ENCODE results near the gene PLEK2. TPM values are rescaled to one million over a fixed set of nuclear protein-coding genes. Genes with fewer than 3 reads are reported as not detected.

Gene PLEK2
- total RNA-seq, 1 experiment from 2014 or later = 1.3 TPM

DNA sequence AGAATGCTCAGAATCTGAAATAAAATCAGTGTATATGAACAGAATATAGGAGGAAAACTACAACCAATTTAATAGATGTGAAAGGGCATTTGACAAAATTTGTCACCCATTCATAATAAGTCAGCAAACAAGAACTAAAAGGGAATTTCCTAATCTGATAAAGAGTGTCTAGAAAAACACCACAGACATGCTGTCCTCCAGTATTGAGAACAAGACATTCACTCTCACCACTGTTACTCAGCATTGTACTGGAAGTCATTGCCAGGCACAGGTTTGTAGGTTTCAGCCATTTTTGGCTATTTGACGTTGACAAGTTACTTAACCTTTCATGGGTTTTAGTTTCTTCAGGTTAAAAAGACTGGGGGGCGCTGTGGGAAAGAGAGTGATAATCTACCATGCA is 38.6 kb downstream of the PLEK2 start:
- ChIA-PET POLR2A (no interaction called here), CTCF (no interaction called here)
- DNase-seq (ENCODE audit: low spot score) = no peak
- Mint-ChIP-seq H3K4me1 (no peaks in the 10 kb centered on the region), H3K9me3 (no peaks in the 10 kb centered on the region), H3K4me3 (no peak overlapping the region), H3K27ac (no peak overlapping the region), H3K36me3 (peaks cover 58% of the 10 kb centered on the region), H3K27me3 (ENCODE audit: low read depth) (no peaks in the 10 kb centered on the region)
- TF ChIP-seq RELA (CRISPR knock-in tag; IDR thresholded peaks at IDR 0.05; ENCODE audit: borderline replicate concordance) = no peak
- TF ChIP-seq, protein P1, sequence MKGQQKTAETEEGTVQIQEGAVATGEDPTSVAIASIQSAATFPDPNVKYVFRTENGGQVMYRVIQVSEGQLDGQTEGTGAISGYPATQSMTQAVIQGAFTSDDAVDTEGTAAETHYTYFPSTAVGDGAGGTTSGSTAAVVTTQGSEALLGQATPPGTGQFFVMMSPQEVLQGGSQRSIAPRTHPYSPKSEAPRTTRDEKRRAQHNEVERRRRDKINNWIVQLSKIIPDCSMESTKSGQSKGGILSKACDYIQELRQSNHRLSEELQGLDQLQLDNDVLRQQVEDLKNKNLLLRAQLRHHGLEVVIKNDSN (CRISPR knock-in tag; IDR thresholded peaks at IDR 0.05) = no peak
- TF ChIP-seq, protein P2, sequence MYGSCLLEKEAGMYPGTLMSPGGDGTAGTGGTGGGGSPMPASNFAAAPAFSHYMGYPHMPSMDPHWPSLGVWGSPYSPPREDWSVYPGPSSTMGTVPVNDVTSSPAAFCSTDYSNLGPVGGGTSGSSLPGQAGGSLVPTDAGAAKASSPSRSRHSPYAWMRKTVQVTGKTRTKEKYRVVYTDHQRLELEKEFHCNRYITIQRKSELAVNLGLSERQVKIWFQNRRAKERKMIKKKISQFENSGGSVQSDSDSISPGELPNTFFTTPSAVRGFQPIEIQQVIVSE (CRISPR knock-in tag; IDR thresholded peaks at IDR 0.05; ENCODE audit: borderline replicate concordance) = no peak
- ATAC-seq = no peak

DNA sequence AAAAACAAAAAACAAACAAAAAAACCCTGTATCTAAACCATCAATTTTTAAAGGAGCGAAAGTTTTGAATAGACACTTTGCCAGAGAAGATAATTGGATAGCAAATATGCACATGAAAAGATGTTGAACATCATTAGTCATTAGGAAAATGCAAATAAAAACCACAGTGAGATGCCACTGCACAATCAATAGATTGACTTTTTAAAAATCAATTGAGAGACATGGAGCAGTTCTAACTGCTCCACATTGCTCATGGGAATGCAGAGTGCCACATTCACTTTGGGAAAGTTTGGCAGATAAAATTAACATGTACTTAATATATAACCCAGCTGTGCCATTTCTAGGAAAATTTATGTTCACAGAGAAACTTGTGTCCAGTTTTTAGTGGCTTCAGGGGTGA is 39.1 kb downstream of the PLEK2 start:
- H3K27me3 Mint-ChIP-seq (ENCODE audit: low read depth) = no peaks in the 10 kb centered on the region
- H3K9me3 Mint-ChIP-seq = no peaks in the 10 kb centered on the region
- ChIA-PET POLR2A (no interaction called here), CTCF (no interaction called here)
- H3K36me3 Mint-ChIP-seq = peaks cover 58% of the 10 kb centered on the region
- H3K27ac Mint-ChIP-seq = no peak overlapping the region
- H3K4me3 Mint-ChIP-seq = no peak overlapping the region
- ATAC-seq (no peak), DNase-seq (ENCODE audit: low spot score) (no peak)
- no peaks in the 10 kb centered on the region for H3K4me1 Mint-ChIP-seq
- no peak for TF ChIP-seq ZNF121 (CRISPR knock-in tag; IDR thresholded peaks at IDR 0.05)
- TF ChIP-seq, protein P3, sequence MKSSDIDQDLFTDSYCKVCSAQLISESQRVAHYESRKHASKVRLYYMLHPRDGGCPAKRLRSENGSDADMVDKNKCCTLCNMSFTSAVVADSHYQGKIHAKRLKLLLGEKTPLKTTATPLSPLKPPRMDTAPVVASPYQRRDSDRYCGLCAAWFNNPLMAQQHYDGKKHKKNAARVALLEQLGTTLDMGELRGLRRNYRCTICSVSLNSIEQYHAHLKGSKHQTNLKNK (CRISPR knock-in tag; IDR thresholded peaks at IDR 0.05) = no peak
- TF ChIP-seq, protein P4, sequence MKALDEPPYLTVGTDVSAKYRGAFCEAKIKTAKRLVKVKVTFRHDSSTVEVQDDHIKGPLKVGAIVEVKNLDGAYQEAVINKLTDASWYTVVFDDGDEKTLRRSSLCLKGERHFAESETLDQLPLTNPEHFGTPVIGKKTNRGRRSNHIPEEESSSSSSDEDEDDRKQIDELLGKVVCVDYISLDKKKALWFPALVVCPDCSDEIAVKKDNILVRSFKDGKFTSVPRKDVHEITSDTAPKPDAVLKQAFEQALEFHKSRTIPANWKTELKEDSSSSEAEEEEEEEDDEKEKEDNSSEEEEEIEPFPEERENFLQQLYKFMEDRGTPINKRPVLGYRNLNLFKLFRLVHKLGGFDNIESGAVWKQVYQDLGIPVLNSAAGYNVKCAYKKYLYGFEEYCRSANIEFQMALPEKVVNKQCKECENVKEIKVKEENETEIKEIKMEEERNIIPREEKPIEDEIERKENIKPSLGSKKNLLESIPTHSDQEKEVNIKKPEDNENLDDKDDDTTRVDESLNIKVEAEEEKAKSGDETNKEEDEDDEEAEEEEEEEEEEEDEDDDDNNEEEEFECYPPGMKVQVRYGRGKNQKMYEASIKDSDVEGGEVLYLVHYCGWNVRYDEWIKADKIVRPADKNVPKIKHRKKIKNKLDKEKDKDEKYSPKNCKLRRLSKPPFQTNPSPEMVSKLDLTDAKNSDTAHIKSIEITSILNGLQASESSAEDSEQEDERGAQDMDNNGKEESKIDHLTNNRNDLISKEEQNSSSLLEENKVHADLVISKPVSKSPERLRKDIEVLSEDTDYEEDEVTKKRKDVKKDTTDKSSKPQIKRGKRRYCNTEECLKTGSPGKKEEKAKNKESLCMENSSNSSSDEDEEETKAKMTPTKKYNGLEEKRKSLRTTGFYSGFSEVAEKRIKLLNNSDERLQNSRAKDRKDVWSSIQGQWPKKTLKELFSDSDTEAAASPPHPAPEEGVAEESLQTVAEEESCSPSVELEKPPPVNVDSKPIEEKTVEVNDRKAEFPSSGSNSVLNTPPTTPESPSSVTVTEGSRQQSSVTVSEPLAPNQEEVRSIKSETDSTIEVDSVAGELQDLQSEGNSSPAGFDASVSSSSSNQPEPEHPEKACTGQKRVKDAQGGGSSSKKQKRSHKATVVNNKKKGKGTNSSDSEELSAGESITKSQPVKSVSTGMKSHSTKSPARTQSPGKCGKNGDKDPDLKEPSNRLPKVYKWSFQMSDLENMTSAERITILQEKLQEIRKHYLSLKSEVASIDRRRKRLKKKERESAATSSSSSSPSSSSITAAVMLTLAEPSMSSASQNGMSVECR (CRISPR knock-in tag; IDR thresholded peaks at IDR 0.05; ENCODE audit: borderline replicate concordance) = no peak
- TF ChIP-seq, protein P5, sequence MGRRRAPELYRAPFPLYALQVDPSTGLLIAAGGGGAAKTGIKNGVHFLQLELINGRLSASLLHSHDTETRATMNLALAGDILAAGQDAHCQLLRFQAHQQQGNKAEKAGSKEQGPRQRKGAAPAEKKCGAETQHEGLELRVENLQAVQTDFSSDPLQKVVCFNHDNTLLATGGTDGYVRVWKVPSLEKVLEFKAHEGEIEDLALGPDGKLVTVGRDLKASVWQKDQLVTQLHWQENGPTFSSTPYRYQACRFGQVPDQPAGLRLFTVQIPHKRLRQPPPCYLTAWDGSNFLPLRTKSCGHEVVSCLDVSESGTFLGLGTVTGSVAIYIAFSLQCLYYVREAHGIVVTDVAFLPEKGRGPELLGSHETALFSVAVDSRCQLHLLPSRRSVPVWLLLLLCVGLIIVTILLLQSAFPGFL (CRISPR knock-in tag; IDR thresholded peaks at IDR 0.05; ENCODE audit: borderline replicate concordance) = no peak
- TF ChIP-seq MXD4 (CRISPR knock-in tag; IDR thresholded peaks at IDR 0.05; ENCODE audit: borderline replicate concordance) = no peak
- TF ChIP-seq, protein P6, sequence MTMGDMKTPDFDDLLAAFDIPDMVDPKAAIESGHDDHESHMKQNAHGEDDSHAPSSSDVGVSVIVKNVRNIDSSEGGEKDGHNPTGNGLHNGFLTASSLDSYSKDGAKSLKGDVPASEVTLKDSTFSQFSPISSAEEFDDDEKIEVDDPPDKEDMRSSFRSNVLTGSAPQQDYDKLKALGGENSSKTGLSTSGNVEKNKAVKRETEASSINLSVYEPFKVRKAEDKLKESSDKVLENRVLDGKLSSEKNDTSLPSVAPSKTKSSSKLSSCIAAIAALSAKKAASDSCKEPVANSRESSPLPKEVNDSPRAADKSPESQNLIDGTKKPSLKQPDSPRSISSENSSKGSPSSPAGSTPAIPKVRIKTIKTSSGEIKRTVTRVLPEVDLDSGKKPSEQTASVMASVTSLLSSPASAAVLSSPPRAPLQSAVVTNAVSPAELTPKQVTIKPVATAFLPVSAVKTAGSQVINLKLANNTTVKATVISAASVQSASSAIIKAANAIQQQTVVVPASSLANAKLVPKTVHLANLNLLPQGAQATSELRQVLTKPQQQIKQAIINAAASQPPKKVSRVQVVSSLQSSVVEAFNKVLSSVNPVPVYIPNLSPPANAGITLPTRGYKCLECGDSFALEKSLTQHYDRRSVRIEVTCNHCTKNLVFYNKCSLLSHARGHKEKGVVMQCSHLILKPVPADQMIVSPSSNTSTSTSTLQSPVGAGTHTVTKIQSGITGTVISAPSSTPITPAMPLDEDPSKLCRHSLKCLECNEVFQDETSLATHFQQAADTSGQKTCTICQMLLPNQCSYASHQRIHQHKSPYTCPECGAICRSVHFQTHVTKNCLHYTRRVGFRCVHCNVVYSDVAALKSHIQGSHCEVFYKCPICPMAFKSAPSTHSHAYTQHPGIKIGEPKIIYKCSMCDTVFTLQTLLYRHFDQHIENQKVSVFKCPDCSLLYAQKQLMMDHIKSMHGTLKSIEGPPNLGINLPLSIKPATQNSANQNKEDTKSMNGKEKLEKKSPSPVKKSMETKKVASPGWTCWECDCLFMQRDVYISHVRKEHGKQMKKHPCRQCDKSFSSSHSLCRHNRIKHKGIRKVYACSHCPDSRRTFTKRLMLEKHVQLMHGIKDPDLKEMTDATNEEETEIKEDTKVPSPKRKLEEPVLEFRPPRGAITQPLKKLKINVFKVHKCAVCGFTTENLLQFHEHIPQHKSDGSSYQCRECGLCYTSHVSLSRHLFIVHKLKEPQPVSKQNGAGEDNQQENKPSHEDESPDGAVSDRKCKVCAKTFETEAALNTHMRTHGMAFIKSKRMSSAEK (CRISPR knock-in tag; IDR thresholded peaks at IDR 0.05; ENCODE audit: borderline replicate concordance) = no peak
- TF ChIP-seq HMGA2 (CRISPR knock-in tag; IDR thresholded peaks at IDR 0.05) = no peak
- no peak for TF ChIP-seq ESRRA (CRISPR knock-in tag; IDR thresholded peaks at IDR 0.05; ENCODE audit: borderline replicate concordance)
- TF ChIP-seq, protein P7, sequence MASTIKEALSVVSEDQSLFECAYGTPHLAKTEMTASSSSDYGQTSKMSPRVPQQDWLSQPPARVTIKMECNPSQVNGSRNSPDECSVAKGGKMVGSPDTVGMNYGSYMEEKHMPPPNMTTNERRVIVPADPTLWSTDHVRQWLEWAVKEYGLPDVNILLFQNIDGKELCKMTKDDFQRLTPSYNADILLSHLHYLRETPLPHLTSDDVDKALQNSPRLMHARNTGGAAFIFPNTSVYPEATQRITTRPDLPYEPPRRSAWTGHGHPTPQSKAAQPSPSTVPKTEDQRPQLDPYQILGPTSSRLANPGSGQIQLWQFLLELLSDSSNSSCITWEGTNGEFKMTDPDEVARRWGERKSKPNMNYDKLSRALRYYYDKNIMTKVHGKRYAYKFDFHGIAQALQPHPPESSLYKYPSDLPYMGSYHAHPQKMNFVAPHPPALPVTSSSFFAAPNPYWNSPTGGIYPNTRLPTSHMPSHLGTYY (CRISPR knock-in tag; IDR thresholded peaks at IDR 0.05) = no peak
- TF ChIP-seq TEAD1 (CRISPR knock-in tag; IDR thresholded peaks at IDR 0.05) = no peak
- TF ChIP-seq SP1 (CRISPR knock-in tag; conservative IDR thresholded peaks at IDR 0.05) = no peak
- TF ChIP-seq SMAD4 (CRISPR knock-in tag; IDR thresholded peaks at IDR 0.05) = no peak
- TF ChIP-seq ZBTB21 (CRISPR knock-in tag; IDR thresholded peaks at IDR 0.05; ENCODE audit: borderline replicate concordance) = no peak
- no peak for TF ChIP-seq GTF2I (CRISPR knock-in tag; conservative IDR thresholded peaks at IDR 0.05)
- TF ChIP-seq, protein P8, sequence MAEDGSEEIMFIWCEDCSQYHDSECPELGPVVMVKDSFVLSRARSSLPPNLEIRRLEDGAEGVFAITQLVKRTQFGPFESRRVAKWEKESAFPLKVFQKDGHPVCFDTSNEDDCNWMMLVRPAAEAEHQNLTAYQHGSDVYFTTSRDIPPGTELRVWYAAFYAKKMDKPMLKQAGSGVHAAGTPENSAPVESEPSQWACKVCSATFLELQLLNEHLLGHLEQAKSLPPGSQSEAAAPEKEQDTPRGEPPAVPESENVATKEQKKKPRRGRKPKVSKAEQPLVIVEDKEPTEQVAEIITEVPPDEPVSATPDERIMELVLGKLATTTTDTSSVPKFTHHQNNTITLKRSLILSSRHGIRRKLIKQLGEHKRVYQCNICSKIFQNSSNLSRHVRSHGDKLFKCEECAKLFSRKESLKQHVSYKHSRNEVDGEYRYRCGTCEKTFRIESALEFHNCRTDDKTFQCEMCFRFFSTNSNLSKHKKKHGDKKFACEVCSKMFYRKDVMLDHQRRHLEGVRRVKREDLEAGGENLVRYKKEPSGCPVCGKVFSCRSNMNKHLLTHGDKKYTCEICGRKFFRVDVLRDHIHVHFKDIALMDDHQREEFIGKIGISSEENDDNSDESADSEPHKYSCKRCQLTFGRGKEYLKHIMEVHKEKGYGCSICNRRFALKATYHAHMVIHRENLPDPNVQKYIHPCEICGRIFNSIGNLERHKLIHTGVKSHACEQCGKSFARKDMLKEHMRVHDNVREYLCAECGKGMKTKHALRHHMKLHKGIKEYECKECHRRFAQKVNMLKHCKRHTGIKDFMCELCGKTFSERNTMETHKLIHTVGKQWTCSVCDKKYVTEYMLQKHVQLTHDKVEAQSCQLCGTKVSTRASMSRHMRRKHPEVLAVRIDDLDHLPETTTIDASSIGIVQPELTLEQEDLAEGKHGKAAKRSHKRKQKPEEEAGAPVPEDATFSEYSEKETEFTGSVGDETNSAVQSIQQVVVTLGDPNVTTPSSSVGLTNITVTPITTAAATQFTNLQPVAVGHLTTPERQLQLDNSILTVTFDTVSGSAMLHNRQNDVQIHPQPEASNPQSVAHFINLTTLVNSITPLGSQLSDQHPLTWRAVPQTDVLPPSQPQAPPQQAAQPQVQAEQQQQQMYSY (CRISPR knock-in tag; IDR thresholded peaks at IDR 0.05) = no peak
- TF ChIP-seq OVOL2 (CRISPR knock-in tag; IDR thresholded peaks at IDR 0.05; ENCODE audit: borderline replicate concordance) = no peak
